DND-41 (cell line): ENCODE results near the gene NCOR1.
"Not testable (repeated sequence)": the region's sequence is repeated elsewhere in the genome, so short reads cannot be mapped to it uniquely, and the experiment has no call there.

Source experiments
- ATAC-seq: fragments of 200-7000 bp; cut with Tn5 transposase; 3 replicates; pipeline ENCODE4 v1.9.1; 2021; ENCODE audit warnings: low read depth; ENCODE audit not compliant: insufficient read depth
- DNase-seq: peaks from one replicate; pipeline ENCODE4 v3.0.0-alpha.2; 2020
- H2AFZ ChIP-seq: 2 replicates; pipeline ENCODE4 v1.6.0; 2012; ENCODE audit warnings: low read depth, low read length
- H3K27ac ChIP-seq: 2 replicates; pipeline ENCODE4 v1.5.1; 2012; ENCODE audit warnings: low read length, inconsistent platforms
- H3K27me3 ChIP-seq: fragments of 200-600 bp; sonication (generic); 2 replicates; pipeline ENCODE4 v1.6.0; 2012; ENCODE audit warnings: low read length, mild to moderate bottlenecking, inconsistent platforms; ENCODE audit not compliant: insufficient read depth, poor library complexity
- H3K36me3 ChIP-seq: 2 replicates; pipeline ENCODE4 v1.5.1; 2012; ENCODE audit warnings: low read length, inconsistent platforms; ENCODE audit not compliant: insufficient read depth
- H3K4me1 ChIP-seq: 2 replicates; pipeline ENCODE4 v1.5.1; 2012; ENCODE audit warnings: mild to moderate bottlenecking, low read length; ENCODE audit not compliant: insufficient read depth
- H3K4me2 ChIP-seq: 2 replicates; pipeline ENCODE4 v1.6.0; 2012; ENCODE audit warnings: mild to moderate bottlenecking, moderate library complexity, low read length, inconsistent platforms; ENCODE audit not compliant: insufficient read depth
- H3K4me3 ChIP-seq, 2 experiments: fragments of 200-600 bp in 1 of 2; shearing (Covaris generic) in 1 of 2; 2 replicates each; pipeline ENCODE4 v1.5.1; 2012 to 2016; ENCODE audit warnings: inconsistent platforms in 2 of 2, low read length in 2 of 2, mild to moderate bottlenecking in 2 of 2, low read depth in 1 of 2, moderate library complexity in 1 of 2
- H3K79me2 ChIP-seq: 2 replicates; pipeline ENCODE4 v1.6.0; 2012; ENCODE audit warnings: low read length, inconsistent platforms; ENCODE audit not compliant: insufficient read depth
- H3K9ac ChIP-seq: 2 replicates; pipeline ENCODE4 v1.6.0; 2012; ENCODE audit warnings: low read depth, mild to moderate bottlenecking, inconsistent platforms, low read length, moderate library complexity
- H3K9me3 ChIP-seq: 2 replicates; pipeline ENCODE4 v1.5.1; 2012; ENCODE audit warnings: low read length, moderate library complexity, mild to moderate bottlenecking, inconsistent platforms; ENCODE audit not compliant: insufficient read depth, severe bottlenecking
- H4K20me1 ChIP-seq: 2 replicates; pipeline ENCODE4 v1.6.0; 2012; ENCODE audit warnings: low read length; ENCODE audit not compliant: insufficient read depth
- EZH2 ChIP-seq: IDR thresholded peaks from 3 replicates; pipeline ENCODE4 v1.6.1; 2012; ENCODE audit warnings: borderline replicate concordance, low read depth, mild to moderate bottlenecking, moderate library complexity, low read length, inconsistent platforms; ENCODE audit not compliant: severe bottlenecking
- TF ChIP-seq, protein P1 (sequence below): IDR thresholded peaks from 2 replicates; pipeline ENCODE4 v1.5.1; 2012; ENCODE audit warnings: borderline replicate concordance, low read length, moderate library complexity, mild to moderate bottlenecking; ENCODE audit not compliant: poor library complexity, severe bottlenecking; ENCODE audit errors: extremely low read depth

The NCOR1 gene

GRCh38 chr17:16212793-16213192 lies 2.5 kb downstream of the NCOR1 start:
- DNase-seq: no peak
- Histone ChIP-seq H3K9me3 (no peaks in the 10 kb centered on the region), H3K9ac (0 out of 2 replicates have a peak overlapping the region, but pooled peaks have one; percentile 4), H3K4me1 (peaks cover 35% of the 10 kb centered on the region), H3K27me3 (no peaks in the 10 kb centered on the region), H2AFZ (no peak overlapping the region), H3K4me3 (no peak overlapping the region), H3K27ac (no peak overlapping the region), H4K20me1 (peaks cover 20% of the 10 kb centered on the region), H3K4me2 (peak overlapping the region; percentile 48), H3K36me3 (no peaks in the 10 kb centered on the region), H3K79me2 (peaks cover 93% of the 10 kb centered on the region)
- TF ChIP-seq, protein P1, sequence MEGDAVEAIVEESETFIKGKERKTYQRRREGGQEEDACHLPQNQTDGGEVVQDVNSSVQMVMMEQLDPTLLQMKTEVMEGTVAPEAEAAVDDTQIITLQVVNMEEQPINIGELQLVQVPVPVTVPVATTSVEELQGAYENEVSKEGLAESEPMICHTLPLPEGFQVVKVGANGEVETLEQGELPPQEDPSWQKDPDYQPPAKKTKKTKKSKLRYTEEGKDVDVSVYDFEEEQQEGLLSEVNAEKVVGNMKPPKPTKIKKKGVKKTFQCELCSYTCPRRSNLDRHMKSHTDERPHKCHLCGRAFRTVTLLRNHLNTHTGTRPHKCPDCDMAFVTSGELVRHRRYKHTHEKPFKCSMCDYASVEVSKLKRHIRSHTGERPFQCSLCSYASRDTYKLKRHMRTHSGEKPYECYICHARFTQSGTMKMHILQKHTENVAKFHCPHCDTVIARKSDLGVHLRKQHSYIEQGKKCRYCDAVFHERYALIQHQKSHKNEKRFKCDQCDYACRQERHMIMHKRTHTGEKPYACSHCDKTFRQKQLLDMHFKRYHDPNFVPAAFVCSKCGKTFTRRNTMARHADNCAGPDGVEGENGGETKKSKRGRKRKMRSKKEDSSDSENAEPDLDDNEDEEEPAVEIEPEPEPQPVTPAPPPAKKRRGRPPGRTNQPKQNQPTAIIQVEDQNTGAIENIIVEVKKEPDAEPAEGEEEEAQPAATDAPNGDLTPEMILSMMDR: no peak
- TF ChIP-seq EZH2: no peak
- no peak for ATAC-seq

DNA sequence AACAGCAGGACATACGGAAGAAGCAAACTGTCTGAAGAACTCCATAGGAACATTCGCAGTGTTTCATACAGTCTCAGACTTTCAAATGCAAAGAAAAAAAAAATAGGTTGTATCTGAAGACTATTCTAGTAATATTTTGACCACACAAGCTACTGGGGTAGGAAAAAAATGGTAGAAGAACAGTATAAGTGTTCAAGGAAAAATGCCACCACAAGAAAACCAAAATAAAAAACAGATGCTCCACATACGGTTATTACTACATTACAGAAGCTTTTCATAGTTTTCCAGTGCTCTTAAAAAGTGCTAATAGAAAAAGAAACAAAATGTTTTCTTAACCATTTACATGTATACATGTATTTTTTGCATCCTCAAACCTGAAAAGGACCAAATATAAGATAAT lies 3.7 kb downstream of the NCOR1 start:
- no peak overlapping the region for H3K27ac ChIP-seq
- no peaks in the 10 kb centered on the region for H3K27me3 ChIP-seq
- no peaks in the 10 kb centered on the region for H3K9me3 ChIP-seq
- H3K36me3 ChIP-seq: no peaks in the 10 kb centered on the region
- no peak for ATAC-seq
- H3K79me2 ChIP-seq: peaks cover 98% of the 10 kb centered on the region
- no peak overlapping the region for H2AFZ ChIP-seq
- H4K20me1 ChIP-seq: peaks cover 21% of the 10 kb centered on the region
- no peak for DNase-seq
- H3K4me1 ChIP-seq: peaks cover 30% of the 10 kb centered on the region
- no peak overlapping the region for H3K4me3 ChIP-seq
- H3K9ac ChIP-seq: no peak overlapping the region
- TF ChIP-seq EZH2: no peak
- TF ChIP-seq, protein P1: no peak
- peak overlapping the region; percentile 48; the same call in 1 of the 2 replicates for H3K4me2 ChIP-seq

GRCh38 chr17:16204763-16205162 lies 10.6 kb downstream of the NCOR1 start:
- not testable (repeated sequence) for ATAC-seq, H3K9me3 ChIP-seq, H3K4me2 ChIP-seq, H3K27me3 ChIP-seq, H3K4me1 ChIP-seq, H3K9ac ChIP-seq, H3K4me3 ChIP-seq, H3K36me3 ChIP-seq, H3K27ac ChIP-seq, H2AFZ ChIP-seq, DNase-seq
- peaks cover 30% of the 10 kb centered on the region; the same call in 1 of the 2 replicates for H4K20me1 ChIP-seq
- H3K79me2 ChIP-seq: peaks cover 99% of the 10 kb centered on the region

GRCh38 chr17:16202554-16203500 lies 12.5 kb downstream of the NCOR1 start:
- peaks cover 34% of the 10 kb centered on the region; the same call in 1 of the 2 replicates for H4K20me1 ChIP-seq
- not testable (repeated sequence) for H3K4me3 ChIP-seq, H3K4me2 ChIP-seq, H3K9me3 ChIP-seq, H3K9ac ChIP-seq, H3K4me1 ChIP-seq, H2AFZ ChIP-seq, H3K27me3 ChIP-seq, ATAC-seq, DNase-seq, H3K27ac ChIP-seq, H3K36me3 ChIP-seq
- H3K79me2 ChIP-seq: peaks cover 96% of the 10 kb centered on the region

- H3K27ac ChIP-seq, H3K27me3 ChIP-seq, H3K36me3 ChIP-seq, H3K9me3 ChIP-seq, H2AFZ ChIP-seq, DNase-seq, H3K4me1 ChIP-seq, ATAC-seq, H3K4me2 ChIP-seq, H3K9ac ChIP-seq, H3K4me3 ChIP-seq: not testable (repeated sequence)
- Histone ChIP-seq H3K79me2 (peaks cover 94% of the 10 kb centered on the region), H4K20me1 (peaks cover 39% of the 10 kb centered on the region)
These were observed 13.6 kb downstream of the NCOR1 start for GRCh38 chr17:16201693-16202131.
